Heart left ventricle (tissue), 16 donors: ENCODE results near the gene ST6GALNAC1. TPM values are rescaled to one million over a fixed set of nuclear protein-coding genes. Genes with fewer than 3 reads are reported as not detected.

ENCODE experiments used
- ATAC-seq, 4 donors: fragments of 200-7000 bp; cut with Tn5 transposase; one replicate each; pipeline ENCODE4 v1.9.1; 2020 to 2022; ENCODE audit warnings: moderate library complexity in 4 of 4, mild to moderate bottlenecking in 3 of 4, moderate number of reproducible peaks in 1 of 4
- DNase-seq, 5 donors: peaks; one replicate each; pipeline ENCODE4 v3.0.0-alpha.2; 2020
- H3K27ac ChIP-seq, 12 donors: fragments of 200-600 bp; sonication (generic) in 4 of 12; one replicate each; pipeline versions ENCODE4 v1.5.0 to v1.8.0; 2016 to 2022; ENCODE audit warnings: mild to moderate bottlenecking in 2 of 12
- H3K27me3 ChIP-seq, 9 donors: fragments of 200-600 bp; sonication (generic) in 2 of 9; one replicate each; pipeline versions ENCODE4 v1.5.1 to v1.8.0; 2016 to 2022; ENCODE audit warnings: mild to moderate bottlenecking in 3 of 9
- H3K36me3 ChIP-seq, 9 donors: fragments of 200-600 bp; sonication (generic) in 2 of 9; one replicate each; pipeline versions ENCODE4 v1.5.0 to v1.8.0; 2018 to 2022; ENCODE audit warnings: mild to moderate bottlenecking in 2 of 9
- H3K4me1 ChIP-seq, 12 donors: fragments of 200-600 bp; sonication (generic) in 4 of 12; one replicate each; pipeline versions ENCODE4 v1.5.0 to v1.8.0; 2016 to 2022; ENCODE audit warnings: mild to moderate bottlenecking in 3 of 12
- H3K4me3 ChIP-seq, 12 donors: fragments of 200-600 bp; sonication (generic) in 4 of 12; one replicate each; pipeline versions ENCODE4 v1.5.0 to v1.8.0; 2017 to 2022; ENCODE audit warnings: mild to moderate bottlenecking in 9 of 12, moderate library complexity in 4 of 12
- H3K9me3 ChIP-seq, 12 donors: fragments of 200-600 bp; sonication (generic) in 4 of 12; one replicate each; pipeline versions ENCODE4 v1.5.0 to v1.8.0; 2016 to 2022; ENCODE audit warnings: mild to moderate bottlenecking in 1 of 12
- CTCF ChIP-seq, 12 donors: fragments of 200-600 bp; sonication (generic) in 4 of 12; IDR thresholded peaks; one replicate each; pipeline versions ENCODE4 v1.5.0 to v1.8.0; 2018 to 2022; ENCODE audit warnings: antibody characterized with exemption in 12 of 12, mild to moderate bottlenecking in 5 of 12
- POLR2A ChIP-seq, 2 donors: fragments of 450-650 bp; IDR thresholded peaks; one replicate each; pipeline ENCODE4 v1.6.1; 2017; ENCODE audit warnings: antibody characterized with exemption in 2 of 2, mild to moderate bottlenecking in 2 of 2, moderate library complexity in 2 of 2
- WGBS, 4 donors: extraction: QIAGEN DNeasy Blood & Tissue Kit in 2 of 4; methylation state at CpG; one replicate each; pipeline versions ENCODE4 v1.1.5 to v1.1.7; 2013 to 2018; 5-methylcytosine and 5-hydroxymethylcytosine counted together
- intact Hi-C, 10 donors: fragments of 100-400 bp; cut with DNase I; formaldehyde crosslinking; loops; one replicate each; pipeline versions ENCODE4 v1.11.1 to v1.14.2; 2022
- polyA plus RNA-seq, 2 donors: library from polyadenylated mRNA; stranded (reverse); fragments of 200-250 nt; gene quantifications; one replicate each; pipeline ENCODE4 v1.2.3, GENCODE V29; 2013
- total RNA-seq, 9 donors: library from RNA; depleted of rRNA in 2 of 9; stranded (reverse); fragments of >200 nt in 2 of 9; fragmentation: NEBNext Ultra II Directional in 3 of 9; extraction: Animal tissue kit (Norgen Biotek cat#: 25700) in 3 of 9; gene quantifications; one replicate each; pipeline versions ENCODE4 v1.1.0 to v1.2.4, GENCODE V29; 2016 to 2023
- donor health status: ischemic (EF 13 %, LVEDD 7.1; RV severe dilation, severe dysfunction).
- donor health status: healthy with polysubstance abuse.
- donor health status: DM: no; HTN: yes; CAD: no.
- donor health status: DM: no; HTN: no; CAD: no.
- donor health status: ischemic (EF 25% LVEDD 6.9; RV normal size, moderate dysfunction).
- donor health status: ischemic (EF 25% LVEDD 5.7; RV mildly dilated, moderate dysfunction).
- donor health status: healthy.
- donor health status: DM: yes; HTN: yes; CAD: no.
- donor health status: ischemic (EF 35%, LVEDD 5.7; RV mildly dilated, moderate dysfunction).
- donor health status: nonischemic (EF 11% LVEDD 7.7; RV severe dilation, severe dysfunction).
- donor health status: DM: yes; HTN: yes; CAD: no.
- donor health status: PGD.
- donor health status: ischemic (EF 29% LVEDD 5.4; RV normal size, mild dysfunction).
- donor health status: nonischemic (EF 23%, LVEDD 6.1; RV moderate dilation, normal function).

Gene ST6GALNAC1
- total and polyA plus RNA-seq, 11 donors: 1.7 to 10.3 (median 3.5) TPM

GRCh38 chr17:76654408-76654807, 10.9 kb upstream of the ST6GALNAC1 start:
- WGBS, 4 donors: 70 to 97% (median 90%) methylated on average over 1 of the region's 1 CpG
- Histone ChIP-seq H3K9me3 (peaks cover 0 to 9% (median 0%) of the 10 kb centered on the region in 12 donors), H3K27ac (no peak overlapping the region), H3K36me3 (no peaks in the 10 kb centered on the region), H3K4me1 (peaks cover 0 to 11% (median under 1%) of the 10 kb centered on the region in 12 donors), H3K4me3 (no peak overlapping the region), H3K27me3 (no peaks in the 10 kb centered on the region)
- intact Hi-C loops: no loop called here
- DNase-seq: no peak
- no peak for ATAC-seq
- TF ChIP-seq CTCF (IDR thresholded peaks at IDR 0.05): no peak

GRCh38 chr17:76650504-76650903, 6.9 kb upstream of the ST6GALNAC1 start:
- DNase-seq: no peak
- no peak for TF ChIP-seq POLR2A (IDR thresholded peaks at IDR 0.05)
- 88 to 94% (median 91%) methylated on average over 5 of the region's 5 CpGs for WGBS, 4 donors
- Histone ChIP-seq H3K27me3 (no peaks in the 10 kb centered on the region), H3K9me3 (peaks cover 0 to 20% (median 3%) of the 10 kb centered on the region in 12 donors), H3K4me1 (no peaks in the 10 kb centered on the region), H3K4me3 (no peak overlapping the region), H3K36me3 (no peaks in the 10 kb centered on the region), H3K27ac (no peak overlapping the region)
- ATAC-seq: no peak
- intact Hi-C loops: no loop called here

- WGBS, 4 donors: 88 to 94% (median 91%) methylated on average over 1 of the region's 1 CpG
- Histone ChIP-seq H3K27me3 (no peaks in the 10 kb centered on the region), H3K4me1 (peaks cover 0 to 15% (median 4%) of the 10 kb centered on the region in 12 donors), H3K27ac (no peak overlapping the region), H3K9me3 (peaks cover 0 to 18% (median 3%) of the 10 kb centered on the region in 12 donors), H3K4me3 (no peak overlapping the region), H3K36me3 (no peaks in the 10 kb centered on the region)
- intact Hi-C loops: no loop called here
- TF ChIP-seq POLR2A (IDR thresholded peaks at IDR 0.05) (no peak), CTCF (IDR thresholded peaks at IDR 0.05) (no peak)
- DNase-seq: no peak
- no peak for ATAC-seq
Observed at GRCh38 chr17:76646712-76647111, 3.2 kb upstream of the ST6GALNAC1 start.

GRCh38 chr17:76645481-76645880, 1.9 kb upstream of the ST6GALNAC1 start:
- H3K4me1 ChIP-seq: peaks cover 0 to 25% (median 5%) of the 10 kb centered on the region in 12 donors
- DNase-seq (no peak), ATAC-seq (no peak)
- intact Hi-C loops: no loop called here
- no peak for TF ChIP-seq POLR2A (IDR thresholded peaks at IDR 0.05)
- TF ChIP-seq CTCF (IDR thresholded peaks at IDR 0.05): no peak
- WGBS, 4 donors: 58 to 88% (median 80%) methylated on average over 5 of the region's 5 CpGs
- no peaks in the 10 kb centered on the region for H3K27me3 ChIP-seq
- peaks cover 0 to 18% (median 3%) of the 10 kb centered on the region in 12 donors for H3K9me3 ChIP-seq
- no peak overlapping the region for H3K27ac ChIP-seq
- no peak overlapping the region for H3K4me3 ChIP-seq
- no peaks in the 10 kb centered on the region for H3K36me3 ChIP-seq

GRCh38 chr17:76644995-76645394, 1.4 kb upstream of the ST6GALNAC1 start:
- DNase-seq: no peak
- no peaks in the 10 kb centered on the region for H3K27me3 ChIP-seq
- peaks cover 0 to 29% (median 5%) of the 10 kb centered on the region in 12 donors for H3K4me1 ChIP-seq
- peaks cover 0 to 18% (median 3%) of the 10 kb centered on the region in 12 donors for H3K9me3 ChIP-seq
- TF ChIP-seq POLR2A (IDR thresholded peaks at IDR 0.05) (no peak), CTCF (IDR thresholded peaks at IDR 0.05) (no peak)
- intact Hi-C loops: no loop called here
- no peaks in the 10 kb centered on the region for H3K36me3 ChIP-seq
- H3K4me3 ChIP-seq: no peak overlapping the region
- 91 to 93% (median 92%) methylated on average over 8 of the region's 8 CpGs for WGBS, 4 donors
- peak overlapping the region in 1 of 12 donors; percentile 83 for H3K27ac ChIP-seq
- no peak for ATAC-seq
